HCT116 (cell line): ENCODE measurements around the gene LRRFIP1.

Source experiments
- CEBPB ChIP-seq: IDR thresholded peaks from 2 replicates; pipeline ENCODE4 v1.6.1; 2012; ENCODE audit warnings: low read depth
- ELF1 ChIP-seq: IDR thresholded peaks from 2 replicates; pipeline ENCODE4 v1.6.1; 2012; ENCODE audit warnings: low read depth, borderline replicate concordance
- EZH2 ChIP-seq: fragments of 200-600 bp; sonication (generic); IDR thresholded peaks from 2 replicates; pipeline ENCODE4 v1.6.1; 2017; ENCODE audit warnings: antibody characterized with exemption, mixed run types
- EZH2phosphoT487 ChIP-seq: fragments of 200-600 bp; IDR thresholded peaks from 2 replicates; pipeline ENCODE4 v1.6.1; 2018; ENCODE audit warnings: antibody characterized with exemption, borderline replicate concordance
- POLR2A ChIP-seq: IDR thresholded peaks from 2 replicates; pipeline ENCODE4 v1.7.0; 2011; ENCODE audit warnings: borderline replicate concordance; ENCODE audit not compliant: insufficient read depth, insufficient read length; ENCODE audit errors: extremely low read depth
- POLR2AphosphoS5 ChIP-seq: IDR thresholded peaks from 2 replicates; pipeline ENCODE4 v1.6.1; 2011; ENCODE audit warnings: mild to moderate bottlenecking, low read depth, low read length, moderate library complexity
- REST ChIP-seq: IDR thresholded peaks from 2 replicates; pipeline ENCODE4 v1.6.1; 2012; ENCODE audit warnings: low read depth
- SP1 ChIP-seq: IDR thresholded peaks from 2 replicates; pipeline ENCODE4 v1.6.1; 2012; ENCODE audit warnings: low read depth
- YY1 ChIP-seq: IDR thresholded peaks from 2 replicates; pipeline ENCODE4 v1.6.1; 2011; ENCODE audit warnings: low read length, low read depth, moderate library complexity, mild to moderate bottlenecking; ENCODE audit not compliant: insufficient replicate concordance; ENCODE audit errors: extremely low read depth
- ZBTB33 ChIP-seq: IDR thresholded peaks from 2 replicates; pipeline ENCODE4 v1.6.1; 2011; ENCODE audit warnings: mild to moderate bottlenecking, low read length, moderate library complexity; ENCODE audit not compliant: insufficient replicate concordance; ENCODE audit errors: extremely low read depth
- ZFX ChIP-seq: fragments of 450-650 bp; IDR thresholded peaks from 2 replicates; pipeline ENCODE4 v1.6.1; 2017
- TF ChIP-seq, protein P1 (sequence below), 3 experiments: fragments of 200-600 bp in 1 of 3; sonication (generic) in 1 of 3; IDR thresholded peaks in 2 of 3; conservative IDR thresholded peaks in 1 of 3; 2 replicates each; pipeline ENCODE4 v1.5.1; 2012 to 2017; ENCODE audit warnings: low read depth in 2 of 3, low read length in 2 of 3, antibody characterized with exemption in 1 of 3, borderline replicate concordance in 1 of 3, control low read depth in 1 of 3, mild to moderate bottlenecking in 1 of 3, mixed read lengths in 1 of 3, mixed run types in 1 of 3, moderate library complexity in 1 of 3; ENCODE audit not compliant: insufficient read depth in 1 of 3
- TF ChIP-seq, protein P2 (sequence below): IDR thresholded peaks from 2 replicates; pipeline ENCODE4 v1.6.1; 2012

DNA sequence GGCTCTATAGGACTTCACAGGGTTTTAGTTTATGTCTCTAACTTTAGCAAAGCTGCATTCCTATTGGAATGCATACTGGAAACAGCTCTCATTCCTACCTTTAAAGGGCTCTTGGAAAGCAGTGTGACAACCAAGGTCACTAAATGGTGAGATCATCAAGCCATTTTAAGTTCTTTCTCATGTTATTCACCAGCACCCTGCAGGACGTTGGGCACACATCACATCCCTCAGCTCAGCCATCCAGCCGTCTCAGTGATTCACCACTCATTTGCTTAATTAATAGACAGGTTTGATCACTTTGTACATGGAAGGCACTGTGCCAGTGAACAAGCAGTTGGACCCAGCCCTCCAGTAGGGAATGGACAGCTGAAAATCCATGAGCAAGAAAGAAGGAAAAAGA, 139.0 kb downstream of the LRRFIP1 start:
- TF ChIP-seq, protein P1, sequence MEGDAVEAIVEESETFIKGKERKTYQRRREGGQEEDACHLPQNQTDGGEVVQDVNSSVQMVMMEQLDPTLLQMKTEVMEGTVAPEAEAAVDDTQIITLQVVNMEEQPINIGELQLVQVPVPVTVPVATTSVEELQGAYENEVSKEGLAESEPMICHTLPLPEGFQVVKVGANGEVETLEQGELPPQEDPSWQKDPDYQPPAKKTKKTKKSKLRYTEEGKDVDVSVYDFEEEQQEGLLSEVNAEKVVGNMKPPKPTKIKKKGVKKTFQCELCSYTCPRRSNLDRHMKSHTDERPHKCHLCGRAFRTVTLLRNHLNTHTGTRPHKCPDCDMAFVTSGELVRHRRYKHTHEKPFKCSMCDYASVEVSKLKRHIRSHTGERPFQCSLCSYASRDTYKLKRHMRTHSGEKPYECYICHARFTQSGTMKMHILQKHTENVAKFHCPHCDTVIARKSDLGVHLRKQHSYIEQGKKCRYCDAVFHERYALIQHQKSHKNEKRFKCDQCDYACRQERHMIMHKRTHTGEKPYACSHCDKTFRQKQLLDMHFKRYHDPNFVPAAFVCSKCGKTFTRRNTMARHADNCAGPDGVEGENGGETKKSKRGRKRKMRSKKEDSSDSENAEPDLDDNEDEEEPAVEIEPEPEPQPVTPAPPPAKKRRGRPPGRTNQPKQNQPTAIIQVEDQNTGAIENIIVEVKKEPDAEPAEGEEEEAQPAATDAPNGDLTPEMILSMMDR (IDR thresholded peaks at IDR 0.05 in 2 of 3, conservative IDR thresholded peaks at IDR 0.05 in 1 of 3; ENCODE audit: borderline replicate concordance in 1 of 3, insufficient read depth in 1 of 3, low read depth in 2 of 3, low read length in 2 of 3), result no peak
- no peak for TF ChIP-seq POLR2A
- TF ChIP-seq SP1, result no peak
- no peak for TF ChIP-seq ELF1
- no peak for TF ChIP-seq YY1
- TF ChIP-seq POLR2AphosphoS5, result no peak
- no peak for TF ChIP-seq CEBPB
- TF ChIP-seq EZH2, result no peak
- TF ChIP-seq, protein P2, sequence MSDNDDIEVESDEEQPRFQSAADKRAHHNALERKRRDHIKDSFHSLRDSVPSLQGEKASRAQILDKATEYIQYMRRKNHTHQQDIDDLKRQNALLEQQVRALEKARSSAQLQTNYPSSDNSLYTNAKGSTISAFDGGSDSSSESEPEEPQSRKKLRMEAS, result no peak
- no peak for TF ChIP-seq EZH2phosphoT487
- no peak for TF ChIP-seq REST
- no peak for TF ChIP-seq ZFX
- TF ChIP-seq ZBTB33, result no peak
